Smooth muscle cell (in vitro differentiated cells): ENCODE data around the gene DUOXA2. TPM values are rescaled to one million over a fixed set of nuclear protein-coding genes. Genes with fewer than 3 reads are reported as not detected.

Experiments
- DNase-seq: peaks from one replicate; lab custom pipeline; 2025; ENCODE audit not compliant: unreplicated experiment; lab: John Stamatoyannopoulos, UW
- H2AFZ ChIP-seq: fragments of 200-600 bp; sonication (generic); 2 replicates; pipeline ENCODE4 v1.6.0; 2016; ENCODE audit warnings: antibody characterized with exemption, low read depth, mild to moderate bottlenecking
- H3F3A ChIP-seq: fragments of 200-600 bp; sonication (generic); 2 replicates; pipeline ENCODE4 v1.6.0; 2017; ENCODE audit warnings: antibody characterized with exemption, low read depth
- H3K27ac ChIP-seq: fragments of 200-600 bp; sonication (generic); 2 replicates; pipeline ENCODE4 v1.5.1; 2016; ENCODE audit warnings: low read depth, mild to moderate bottlenecking
- H3K27me3 ChIP-seq: fragments of 200-600 bp; sonication (generic); 2 replicates; pipeline ENCODE4 v1.6.1; 2016; ENCODE audit warnings: low read depth, mild to moderate bottlenecking
- H3K36me3 ChIP-seq: fragments of 200-600 bp; sonication (generic); 2 replicates; pipeline ENCODE4 v1.5.1; 2016; ENCODE audit warnings: low read depth
- H3K4me1 ChIP-seq: fragments of 200-600 bp; sonication (generic); 2 replicates; pipeline ENCODE4 v1.5.1; 2016; ENCODE audit warnings: low read depth
- H3K4me2 ChIP-seq: fragments of 200-600 bp; sonication (generic); 2 replicates; pipeline ENCODE4 v1.6.0; 2016; ENCODE audit warnings: mild to moderate bottlenecking
- H3K4me3 ChIP-seq: fragments of 200-600 bp; sonication (generic); 2 replicates; pipeline ENCODE4 v1.5.1; 2016; ENCODE audit warnings: mild to moderate bottlenecking
- H3K79me2 ChIP-seq: fragments of 200-600 bp; sonication (generic); 2 replicates; pipeline ENCODE4 v1.6.0; 2016; ENCODE audit warnings: low read depth, mild to moderate bottlenecking
- H3K9ac ChIP-seq: fragments of 200-600 bp; sonication (generic); 2 replicates; pipeline ENCODE4 v1.6.0; 2016; ENCODE audit warnings: low read depth
- H3K9me3 ChIP-seq: fragments of 200-600 bp; sonication (generic); replicated peaks from 2 replicates; pipeline ENCODE4 v1.5.1; 2016; ENCODE audit warnings: low read depth
- H4K20me1 ChIP-seq: fragments of 200-600 bp; sonication (generic); 2 replicates; pipeline ENCODE4 v1.6.0; 2016; ENCODE audit warnings: low read depth
- CTCF ChIP-seq: fragments of 200-600 bp; sonication (generic); IDR thresholded peaks from 2 replicates; pipeline ENCODE4 v1.5.1; 2017; ENCODE audit warnings: borderline replicate concordance, mild to moderate bottlenecking, antibody characterized with exemption; ENCODE audit not compliant: insufficient read depth, poor library complexity, severe bottlenecking
- WGBS: methylation state at CpG from one replicate; pipeline ENCODE4 v1.1.7; 2016; ENCODE audit warnings: low lambda C conversion rate; 5-methylcytosine and 5-hydroxymethylcytosine counted together
- polyA plus RNA-seq: library from polyadenylated mRNA; unstranded; fragments of >200 nt; fragmentation: Nextera tagmentation; extraction: Ambion mirVana; gene quantifications from 2 replicates; pipeline ENCODE4 v1.2.1, GENCODE V29; 2016
- total RNA-seq: library from RNA; depleted of rRNA; stranded (reverse); fragments of >200 nt; gene quantifications from 2 replicates; pipeline ENCODE4 v1.2.3, GENCODE V29; 2014

DUOXA2 gene
- total and polyA plus RNA-seq, 2 experiments from 2014 or later = not detected

GRCh38 chr15:45155739-45156138 lies 41.6 kb downstream of the DUOXA2 start:
- no peak for DNase-seq
- Histone ChIP-seq H3K27me3 (no peaks in the 10 kb centered on the region), H3K4me3 (no peak overlapping the region), H2AFZ (no peak overlapping the region), H3K27ac (no peak overlapping the region), H3K9ac (no peak overlapping the region), H3K79me2 (no peaks in the 10 kb centered on the region), H3K9me3 (no peaks in the 10 kb centered on the region), H3F3A (no peaks in the 10 kb centered on the region), H4K20me1 (no peaks in the 10 kb centered on the region), H3K36me3 (no peaks in the 10 kb centered on the region), H3K4me1 (peaks cover 15% of the 10 kb centered on the region), H3K4me2 (no peak overlapping the region)
- WGBS = 94% methylated on average over 8 of the region's 8 CpGs
- no peak for TF ChIP-seq CTCF

- Histone ChIP-seq H3K79me2 (no peaks in the 10 kb centered on the region), H3K27me3 (no peaks in the 10 kb centered on the region), H3K36me3 (no peaks in the 10 kb centered on the region), H3K27ac (peak overlapping the region; percentile 84), H3K9me3 (no peaks in the 10 kb centered on the region), H4K20me1 (no peaks in the 10 kb centered on the region), H3K9ac (peak overlapping the region; percentile 59), H3K4me1 (peaks cover 15% of the 10 kb centered on the region), H2AFZ (no peak overlapping the region), H3F3A (no peaks in the 10 kb centered on the region), H3K4me2 (peak overlapping the region; percentile 61), H3K4me3 (no peak overlapping the region)
- WGBS = 35% methylated on average over 7 of the region's 7 CpGs
- no peak for DNase-seq
- no peak for TF ChIP-seq CTCF
Observed at GRCh38 chr15:45156744-45157455, 42.8 kb downstream of the DUOXA2 start.

GRCh38 chr15:45157974-45158373 lies 43.8 kb downstream of the DUOXA2 start:
- Histone ChIP-seq H4K20me1 (no peaks in the 10 kb centered on the region), H3K9ac (peak overlapping the region; percentile 59), H3K4me2 (no peak overlapping the region), H3K79me2 (no peaks in the 10 kb centered on the region), H3K36me3 (no peaks in the 10 kb centered on the region), H3K4me3 (no peak overlapping the region), H2AFZ (no peak overlapping the region), H3F3A (no peaks in the 10 kb centered on the region), H3K27me3 (no peaks in the 10 kb centered on the region), H3K27ac (peak overlapping the region; percentile 84), H3K9me3 (no peaks in the 10 kb centered on the region), H3K4me1 (peaks cover 20% of the 10 kb centered on the region)
- no peak for DNase-seq
- WGBS = 5% methylated on average over 1 of the region's 1 CpG
- TF ChIP-seq CTCF = no peak

GRCh38 chr15:45161666-45162065 lies 47.5 kb downstream of the DUOXA2 start:
- no peak for TF ChIP-seq CTCF
- Histone ChIP-seq H3K27ac (no peak overlapping the region), H3K9me3 (no peaks in the 10 kb centered on the region), H3K79me2 (no peaks in the 10 kb centered on the region), H2AFZ (no peak overlapping the region), H3K4me1 (peaks cover 24% of the 10 kb centered on the region), H3K36me3 (no peaks in the 10 kb centered on the region), H3K9ac (no peak overlapping the region), H3K27me3 (no peaks in the 10 kb centered on the region), H3K4me2 (no peak overlapping the region), H3K4me3 (no peak overlapping the region), H3F3A (peaks cover 8% of the 10 kb centered on the region), H4K20me1 (no peaks in the 10 kb centered on the region)
- no peak for DNase-seq
- 91% methylated on average over 14 of the region's 14 CpGs for WGBS
